ENCODE results near the gene IGSF8.

The IGSF8 gene

GRCh38 chr1:160133990-160134770 is 35.8 kb upstream of the IGSF8 start:
- H3K36me3 ChIP-seq (replicated peaks): no peaks in the 10 kb centered on the region
- in situ Hi-C loops (cut with HindIII; ENCODE audit: low pct_ligation_motif_present, low sequenced_read_pairs): no loop called here
- DNase-seq: no peak

GRCh38 chr1:160131803-160132565 is 33.6 kb upstream of the IGSF8 start:
- no peak for TF ChIP-seq CTCF (IDR thresholded peaks at IDR 0.05; ENCODE audit: low read depth, low read length, missing control alignments)
- in situ Hi-C loops (cut with HindIII; ENCODE audit: low pct_ligation_motif_present, low sequenced_read_pairs): no loop called here
- no peak overlapping the region for H3K4me3 ChIP-seq (ENCODE audit: low read depth, low read length)
- no peak for DNase-seq
- no peak overlapping the region for H3K27ac ChIP-seq
- H3K36me3 ChIP-seq (replicated peaks): no peaks in the 10 kb centered on the region
- H3K27me3 ChIP-seq (replicated peaks): no peaks in the 10 kb centered on the region

More at GRCh38 chr1:160133990-160134770, 35.8 kb upstream of the IGSF8 start:
- TF ChIP-seq CTCF (IDR thresholded peaks at IDR 0.05; ENCODE audit: low read depth, low read length, missing control alignments): no peak
- no peak overlapping the region for H3K4me3 ChIP-seq (ENCODE audit: low read depth, low read length)
- H3K27me3 ChIP-seq (replicated peaks): no peaks in the 10 kb centered on the region
- no peak overlapping the region for H3K27ac ChIP-seq

GRCh38 chr1:160130939-160131338 is 32.5 kb upstream of the IGSF8 start:
- Histone ChIP-seq H3K27me3 (replicated peaks) (no peaks in the 10 kb centered on the region), H3K4me3 (ENCODE audit: low read depth, low read length) (no peak overlapping the region), H3K27ac (no peak overlapping the region), H3K36me3 (replicated peaks) (no peaks in the 10 kb centered on the region)
- in situ Hi-C loops (cut with HindIII; ENCODE audit: low pct_ligation_motif_present, low sequenced_read_pairs): no loop called here
- DNase-seq: no peak
- no peak for TF ChIP-seq CTCF (IDR thresholded peaks at IDR 0.05; ENCODE audit: low read depth, low read length, missing control alignments)

GRCh38 chr1:160130486-160130885 is 32.1 kb upstream of the IGSF8 start:
- no peaks in the 10 kb centered on the region for H3K36me3 ChIP-seq (replicated peaks)
- DNase-seq: no peak
- no peaks in the 10 kb centered on the region for H3K27me3 ChIP-seq (replicated peaks)
- H3K4me3 ChIP-seq (ENCODE audit: low read depth, low read length): no peak overlapping the region
- H3K27ac ChIP-seq: no peak overlapping the region
- TF ChIP-seq CTCF (IDR thresholded peaks at IDR 0.05; ENCODE audit: low read depth, low read length, missing control alignments): no peak
- in situ Hi-C loops (cut with HindIII; ENCODE audit: low pct_ligation_motif_present, low sequenced_read_pairs): no loop called here

- Histone ChIP-seq H3K36me3 (replicated peaks) (no peaks in the 10 kb centered on the region), H3K4me3 (ENCODE audit: low read depth, low read length) (no peak overlapping the region), H3K27ac (no peak overlapping the region), H3K27me3 (replicated peaks) (no peaks in the 10 kb centered on the region)
- no peak for DNase-seq
- in situ Hi-C loops (cut with HindIII; ENCODE audit: low pct_ligation_motif_present, low sequenced_read_pairs): no loop called here
- no peak for TF ChIP-seq CTCF (IDR thresholded peaks at IDR 0.05; ENCODE audit: low read depth, low read length, missing control alignments)
Measured at GRCh38 chr1:160129966-160130365, 31.5 kb upstream of the IGSF8 start.

Measured in brain microvascular endothelial cell (primary cell).